HUES64 (cell line): ENCODE data around the gene SPESP1. TPM values are rescaled to one million over a fixed set of nuclear protein-coding genes. Genes with fewer than 3 reads are reported as not detected.
A peak's percentile ranks its signal among the peaks of the same experiment; 100 is the strongest.

Experiments
- H3K27ac ChIP-seq: 2 replicates; pipeline ENCODE4 v1.7.0; 2013; ENCODE audit warnings: low read depth, low read length, inconsistent platforms
- H3K27me3 ChIP-seq: 2 replicates; pipeline ENCODE4 v1.6.1; 2013; ENCODE audit warnings: mild to moderate bottlenecking, low read length; ENCODE audit not compliant: insufficient read depth
- H3K36me3 ChIP-seq: 2 replicates; pipeline ENCODE4 v1.6.1; 2013; ENCODE audit warnings: mild to moderate bottlenecking, low read length; ENCODE audit not compliant: insufficient read depth
- H3K4me1 ChIP-seq: 2 replicates; pipeline ENCODE4 v1.6.1; 2013; ENCODE audit warnings: mild to moderate bottlenecking, low read length, moderate library complexity; ENCODE audit not compliant: insufficient read depth
- H3K4me3 ChIP-seq: 2 replicates; pipeline ENCODE4 v1.5.1; 2013; ENCODE audit warnings: mild to moderate bottlenecking, low read length, moderate library complexity
- H3K9ac ChIP-seq: 2 replicates; pipeline ENCODE4 v1.6.1; 2013; ENCODE audit warnings: mild to moderate bottlenecking, low read depth, low read length
- H3K9me3 ChIP-seq: 2 replicates; pipeline ENCODE4 v1.6.1; 2013; ENCODE audit warnings: low read depth, low read length; ENCODE audit not compliant: insufficient read depth
- WGBS: fragments of 150-250, 120-280 bp; methylation state at CpG from one replicate; pipeline ENCODE4 v1.1.7; 2013; ENCODE audit warnings: missing lambda C conversion rate; 5-methylcytosine and 5-hydroxymethylcytosine counted together
- polyA plus RNA-seq, 2 experiments: library from polyadenylated mRNA; stranded (reverse); fragments of 50-300 nt; gene quantifications; one replicate each; pipeline ENCODE4 v1.2.3, GENCODE V29; 2013

The SPESP1 gene
- polyA plus RNA-seq (2013, experiment 1 of 2): not detected
- polyA plus RNA-seq (2013, experiment 2 of 2): not detected

- Histone ChIP-seq H3K4me3 (no peak within 1 kb of the TSS), H3K36me3 (no peaks in the 10 kb centered on the region), H3K27ac (no peak within 1 kb of the TSS), H3K4me1 (no peaks in the 10 kb centered on the region), H3K9ac (no peak within 1 kb of the TSS), H3K27me3 (no peaks in the 10 kb centered on the region), H3K9me3 (0 out of 2 replicates have a peak, but pooled peaks cover 3% of the 10 kb centered on the region)
- WGBS: 96% methylated on average over 72 of the region's 72 CpGs
Measured at GRCh38 chr15:68930268-68931022, at the start of gene SPESP1. Gene SPESP1, plus strand, starts transcription at chr15:68930525. Its CDS starts 129 bp downstream, at chr15:68930654.

- Histone ChIP-seq H3K9ac (no peak overlapping the region), H3K9me3 (no peaks in the 10 kb centered on the region), H3K4me1 (no peaks in the 10 kb centered on the region), H3K27me3 (no peaks in the 10 kb centered on the region), H3K36me3 (no peaks in the 10 kb centered on the region), H3K27ac (no peak overlapping the region), H3K4me3 (no peak overlapping the region)
- WGBS: 82% methylated on average over 6 of the region's 6 CpGs
Measured at GRCh38 chr15:68885070-68885469, 45.3 kb upstream of the SPESP1 start.

GRCh38 chr15:68887120-68887519 is 43.2 kb upstream of the SPESP1 start:
- no peaks in the 10 kb centered on the region for H3K4me1 ChIP-seq
- WGBS: 96% methylated on average over 3 of the region's 3 CpGs
- no peak overlapping the region for H3K4me3 ChIP-seq
- H3K27me3 ChIP-seq: no peaks in the 10 kb centered on the region
- H3K9me3 ChIP-seq: no peaks in the 10 kb centered on the region
- H3K27ac ChIP-seq: no peak overlapping the region
- no peaks in the 10 kb centered on the region for H3K36me3 ChIP-seq
- H3K9ac ChIP-seq: no peak overlapping the region

GRCh38 chr15:68887819-68888218 is 42.5 kb upstream of the SPESP1 start:
- Histone ChIP-seq H3K9me3 (no peaks in the 10 kb centered on the region), H3K27ac (no peak overlapping the region), H3K9ac (no peak overlapping the region), H3K4me3 (no peak overlapping the region), H3K4me1 (no peaks in the 10 kb centered on the region), H3K36me3 (no peaks in the 10 kb centered on the region), H3K27me3 (no peaks in the 10 kb centered on the region)
- 93% methylated on average over 6 of the region's 8 CpGs for WGBS

- H3K9ac ChIP-seq: no peak overlapping the region
Measured at GRCh38 chr15:68888419-68888818, 41.9 kb upstream of the SPESP1 start.

GRCh38 chr15:68894208-68894607 is 36.1 kb upstream of the SPESP1 start:
- H3K27ac ChIP-seq: no peak overlapping the region
- no peak overlapping the region for H3K9ac ChIP-seq
- H3K27me3 ChIP-seq: no peaks in the 10 kb centered on the region
- WGBS: 67% methylated on average over 1 of the region's 1 CpG
- H3K4me3 ChIP-seq: no peak overlapping the region
- no peaks in the 10 kb centered on the region for H3K9me3 ChIP-seq
- no peaks in the 10 kb centered on the region for H3K36me3 ChIP-seq
- no peaks in the 10 kb centered on the region for H3K4me1 ChIP-seq

More at GRCh38 chr15:68888419-68888818, 41.9 kb upstream of the SPESP1 start:
- Histone ChIP-seq H3K4me1 (no peaks in the 10 kb centered on the region), H3K4me3 (peak overlapping the region; percentile 42), H3K36me3 (no peaks in the 10 kb centered on the region), H3K9me3 (no peaks in the 10 kb centered on the region), H3K27ac (no peak overlapping the region), H3K27me3 (no peaks in the 10 kb centered on the region)
- 40% methylated on average over 12 of the region's 12 CpGs for WGBS

GRCh38 chr15:68896178-68896577 is 34.1 kb upstream of the SPESP1 start:
- Histone ChIP-seq H3K36me3 (no peaks in the 10 kb centered on the region), H3K4me1 (no peaks in the 10 kb centered on the region), H3K9me3 (no peaks in the 10 kb centered on the region), H3K4me3 (no peak overlapping the region), H3K27ac (no peak overlapping the region), H3K27me3 (no peaks in the 10 kb centered on the region), H3K9ac (no peak overlapping the region)

- WGBS: 95% methylated on average over 1 of the region's 1 CpG
- no peaks in the 10 kb centered on the region for H3K36me3 ChIP-seq
Measured at GRCh38 chr15:68897016-68897415, 33.3 kb upstream of the SPESP1 start.

GRCh38 chr15:68900027-68900426 is 30.3 kb upstream of the SPESP1 start:
- WGBS: 89% methylated on average over 3 of the region's 3 CpGs
- no peaks in the 10 kb centered on the region for H3K9me3 ChIP-seq
- no peaks in the 10 kb centered on the region for H3K27me3 ChIP-seq
- H3K36me3 ChIP-seq: no peaks in the 10 kb centered on the region
- no peak overlapping the region for H3K27ac ChIP-seq
- no peaks in the 10 kb centered on the region for H3K4me1 ChIP-seq
- no peak overlapping the region for H3K4me3 ChIP-seq
- no peak overlapping the region for H3K9ac ChIP-seq

More at GRCh38 chr15:68897016-68897415, 33.3 kb upstream of the SPESP1 start:
- H3K9ac ChIP-seq: no peak overlapping the region
- no peaks in the 10 kb centered on the region for H3K4me1 ChIP-seq
- H3K9me3 ChIP-seq: no peaks in the 10 kb centered on the region
- H3K27ac ChIP-seq: no peak overlapping the region
- no peak overlapping the region for H3K4me3 ChIP-seq
- no peaks in the 10 kb centered on the region for H3K27me3 ChIP-seq

GRCh38 chr15:68907396-68907923 is 22.9 kb upstream of the SPESP1 start:
- Histone ChIP-seq H3K4me1 (no peaks in the 10 kb centered on the region), H3K9me3 (no peaks in the 10 kb centered on the region), H3K27ac (no peak overlapping the region), H3K36me3 (no peaks in the 10 kb centered on the region), H3K4me3 (no peak overlapping the region), H3K9ac (no peak overlapping the region), H3K27me3 (no peaks in the 10 kb centered on the region)
- WGBS: 96% methylated on average over 2 of the region's 2 CpGs

GRCh38 chr15:68909601-68910100 is 20.7 kb upstream of the SPESP1 start:
- no peak overlapping the region for H3K4me3 ChIP-seq
- H3K9me3 ChIP-seq: no peaks in the 10 kb centered on the region
- H3K9ac ChIP-seq: no peak overlapping the region
- no peak overlapping the region for H3K27ac ChIP-seq
- no peaks in the 10 kb centered on the region for H3K4me1 ChIP-seq
- no peaks in the 10 kb centered on the region for H3K36me3 ChIP-seq
- H3K27me3 ChIP-seq: no peaks in the 10 kb centered on the region
